GM23248 (cell line): ENCODE measurements around the gene HOXA5.

Experiments used
- EZH2 ChIP-seq: fragments of 200-600 bp; sonication (generic); IDR thresholded peaks from 2 replicates; pipeline ENCODE4 v1.6.1; 2018; ENCODE audit warnings: antibody characterized with exemption, mild to moderate bottlenecking; ENCODE audit not compliant: insufficient read depth, poor library complexity, severe bottlenecking
- EZH2phosphoT487 ChIP-seq: fragments of 200-600 bp; sonication (generic); IDR thresholded peaks from 2 replicates; pipeline ENCODE4 v1.6.1; 2018; ENCODE audit warnings: antibody characterized with exemption, moderate library complexity, mild to moderate bottlenecking, low read depth; ENCODE audit not compliant: insufficient read depth

- no peak for TF ChIP-seq EZH2
- TF ChIP-seq EZH2phosphoT487, result no peak
Measured at GRCh38 chr7:27166531-27167505, 23.3 kb upstream of the HOXA5 start.
